Astrocyte (in vitro differentiated cells and primary cell): ENCODE results near the gene ARHGAP25. TPM values are rescaled to one million over a fixed set of nuclear protein-coding genes. Genes with fewer than 3 reads are reported as not detected.

ENCODE experiments used
- DNase-seq: peaks from one replicate; pipeline ENCODE4 v3.0.0-alpha.2; 2010; ENCODE audit warnings: low read depth
- FAIRE-seq: peaks from 2 replicates; lab custom pipeline; 2011; peaks lifted over from hg19 to GRCh38; lab: Jason Lieb, UNC
- H2AFZ ChIP-seq: 2 replicates; pipeline ENCODE4 v1.6.0; 2012; ENCODE audit warnings: low read depth, low read length, inconsistent platforms
- H3K27ac ChIP-seq: 2 replicates; pipeline ENCODE4 v1.5.1; 2011; ENCODE audit warnings: low read depth, low read length, inconsistent platforms
- H3K27me3 ChIP-seq: 2 replicates; pipeline ENCODE4 v1.6.0; 2011; ENCODE audit warnings: low read length, inconsistent platforms; ENCODE audit not compliant: insufficient read depth
- H3K36me3 ChIP-seq: 2 replicates; pipeline ENCODE4 v1.5.1; 2011; ENCODE audit warnings: low read length, inconsistent platforms; ENCODE audit not compliant: insufficient read depth
- H3K4me1 ChIP-seq: 2 replicates; pipeline ENCODE4 v1.5.1; 2011; ENCODE audit warnings: low read length, inconsistent platforms; ENCODE audit not compliant: insufficient read depth
- H3K4me2 ChIP-seq: 2 replicates; pipeline ENCODE4 v1.6.0; 2012; ENCODE audit warnings: low read length, inconsistent platforms
- H3K4me3 ChIP-seq: 2 replicates; pipeline ENCODE4 v1.5.1; 2011; ENCODE audit warnings: low read depth, mild to moderate bottlenecking, low read length, inconsistent platforms; ENCODE audit not compliant: insufficient read depth
- H3K79me2 ChIP-seq: 2 replicates; pipeline ENCODE4 v1.6.0; 2012; ENCODE audit warnings: mild to moderate bottlenecking, low read length, inconsistent platforms; ENCODE audit not compliant: insufficient read depth
- H3K9ac ChIP-seq: 2 replicates; pipeline ENCODE4 v1.6.0; 2012; ENCODE audit warnings: mild to moderate bottlenecking, low read length, inconsistent platforms
- H3K9me3 ChIP-seq: 2 replicates; pipeline ENCODE4 v1.5.1; 2012; ENCODE audit warnings: low read depth, mild to moderate bottlenecking, low read length, inconsistent platforms; ENCODE audit not compliant: insufficient read depth
- H4K20me1 ChIP-seq: 2 replicates; pipeline ENCODE4 v1.6.0; 2012; ENCODE audit warnings: low read length, inconsistent platforms; ENCODE audit not compliant: insufficient read depth
- H3K27ac Mint-ChIP-seq: one replicate; pipeline ENCODE4 v1.8.0; 2021; ENCODE audit warnings: mild to moderate bottlenecking, mixed read lengths; ENCODE audit not compliant: unreplicated experiment
- H3K27me3 Mint-ChIP-seq: one replicate; pipeline ENCODE4 v1.8.0; 2021; ENCODE audit warnings: low read depth, mixed read lengths; ENCODE audit not compliant: unreplicated experiment
- H3K36me3 Mint-ChIP-seq: one replicate; pipeline ENCODE4 v1.8.0; 2021; ENCODE audit warnings: low read depth, mixed read lengths; ENCODE audit not compliant: unreplicated experiment
- H3K4me1 Mint-ChIP-seq: one replicate; pipeline ENCODE4 v1.8.0; 2021; ENCODE audit warnings: low read depth, mixed read lengths; ENCODE audit not compliant: unreplicated experiment
- H3K4me3 Mint-ChIP-seq: one replicate; pipeline ENCODE4 v1.8.0; 2021; ENCODE audit warnings: mild to moderate bottlenecking, moderate library complexity, mixed read lengths; ENCODE audit not compliant: unreplicated experiment
- H3K9me3 Mint-ChIP-seq: one replicate; pipeline ENCODE4 v1.8.0; 2021; ENCODE audit warnings: mild to moderate bottlenecking, mixed read lengths; ENCODE audit not compliant: unreplicated experiment
- EZH2 ChIP-seq: IDR thresholded peaks from 2 replicates; pipeline ENCODE4 v1.6.1; 2012; ENCODE audit warnings: mild to moderate bottlenecking, low read length, inconsistent platforms; ENCODE audit not compliant: insufficient read depth
- total RNA-seq: library from RNA; stranded (reverse); gene quantifications from 2 replicates; pipeline ENCODE4 v1.2.1, GENCODE V29; 2021
- TF ChIP-seq, protein P1 (sequence below): IDR thresholded peaks from 2 replicates; pipeline ENCODE4 v1.5.1; 2011; ENCODE audit warnings: low read depth, mild to moderate bottlenecking, inconsistent platforms, low read length, moderate library complexity; ENCODE audit not compliant: insufficient read depth

Gene ARHGAP25
- total RNA-seq, 1 donor from 2014 or later: 0.30 TPM

DNA sequence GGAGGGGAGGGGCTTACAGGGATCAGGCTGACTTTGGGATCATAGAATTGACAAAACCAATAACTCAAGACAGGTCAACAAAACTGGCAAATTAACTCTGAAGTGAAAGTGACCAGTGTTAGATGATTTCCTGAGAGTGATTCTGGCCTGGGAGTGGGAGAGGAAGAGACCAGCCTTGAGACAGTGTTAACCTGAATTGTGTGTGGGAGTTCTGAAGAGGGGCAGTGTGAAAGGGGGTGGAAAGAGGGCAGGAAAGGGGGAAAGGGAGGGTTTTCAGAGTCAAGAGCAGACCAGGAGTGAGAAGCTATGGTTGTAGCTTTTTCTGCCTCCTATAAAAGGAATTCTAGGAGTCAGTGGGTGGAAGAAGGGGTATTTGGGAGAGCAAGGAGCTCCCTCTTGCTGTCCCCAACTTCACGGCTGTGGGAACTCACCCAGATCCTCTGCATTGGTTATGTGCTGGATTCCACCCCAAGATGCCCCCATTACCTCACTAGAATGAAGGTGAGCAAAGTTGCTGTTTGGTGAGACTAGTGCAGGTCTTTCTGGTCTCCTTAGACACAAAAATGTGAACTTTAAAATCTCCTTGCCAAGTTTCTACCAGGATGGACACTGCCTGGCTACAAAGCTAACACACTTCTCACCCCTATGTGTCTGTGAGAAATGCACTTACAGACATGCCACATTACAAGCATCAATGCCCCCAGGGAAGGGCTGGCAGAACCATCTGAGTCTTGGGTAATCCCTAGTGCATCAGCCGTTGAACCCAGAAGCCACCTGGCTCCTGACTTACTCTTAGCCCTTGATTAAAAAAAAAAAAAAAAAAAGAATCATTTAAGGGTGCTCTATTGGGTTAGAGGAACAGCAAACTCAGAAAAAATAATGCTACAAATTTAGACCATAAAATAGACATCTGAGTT, 75.0 kb downstream of the ARHGAP25 start:
- Histone ChIP-seq H3K36me3 (no peaks in the 10 kb centered on the region), H4K20me1 (no peaks in the 10 kb centered on the region), H3K4me2 (no peak overlapping the region), H3K27ac (no peak overlapping the region), H2AFZ (no peak overlapping the region), H3K4me3 (no peak overlapping the region), H3K79me2 (no peaks in the 10 kb centered on the region), H3K4me1 (no peaks in the 10 kb centered on the region), H3K27me3 (no peaks in the 10 kb centered on the region), H3K9ac (no peak overlapping the region), H3K9me3 (no peaks in the 10 kb centered on the region)
- TF ChIP-seq, protein P1, sequence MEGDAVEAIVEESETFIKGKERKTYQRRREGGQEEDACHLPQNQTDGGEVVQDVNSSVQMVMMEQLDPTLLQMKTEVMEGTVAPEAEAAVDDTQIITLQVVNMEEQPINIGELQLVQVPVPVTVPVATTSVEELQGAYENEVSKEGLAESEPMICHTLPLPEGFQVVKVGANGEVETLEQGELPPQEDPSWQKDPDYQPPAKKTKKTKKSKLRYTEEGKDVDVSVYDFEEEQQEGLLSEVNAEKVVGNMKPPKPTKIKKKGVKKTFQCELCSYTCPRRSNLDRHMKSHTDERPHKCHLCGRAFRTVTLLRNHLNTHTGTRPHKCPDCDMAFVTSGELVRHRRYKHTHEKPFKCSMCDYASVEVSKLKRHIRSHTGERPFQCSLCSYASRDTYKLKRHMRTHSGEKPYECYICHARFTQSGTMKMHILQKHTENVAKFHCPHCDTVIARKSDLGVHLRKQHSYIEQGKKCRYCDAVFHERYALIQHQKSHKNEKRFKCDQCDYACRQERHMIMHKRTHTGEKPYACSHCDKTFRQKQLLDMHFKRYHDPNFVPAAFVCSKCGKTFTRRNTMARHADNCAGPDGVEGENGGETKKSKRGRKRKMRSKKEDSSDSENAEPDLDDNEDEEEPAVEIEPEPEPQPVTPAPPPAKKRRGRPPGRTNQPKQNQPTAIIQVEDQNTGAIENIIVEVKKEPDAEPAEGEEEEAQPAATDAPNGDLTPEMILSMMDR: no peak
- TF ChIP-seq EZH2: no peak
- no peak for DNase-seq
- H3K36me3 Mint-ChIP-seq: no peaks in the 10 kb centered on the region
- H3K4me3 Mint-ChIP-seq: no peak overlapping the region
- H3K27me3 Mint-ChIP-seq: peaks cover 4% of the 10 kb centered on the region
- no peak overlapping the region for H3K27ac Mint-ChIP-seq
- peaks cover 44% of the 10 kb centered on the region for H3K4me1 Mint-ChIP-seq
- FAIRE-seq: no peak
- no peaks in the 10 kb centered on the region for H3K9me3 Mint-ChIP-seq

DNA sequence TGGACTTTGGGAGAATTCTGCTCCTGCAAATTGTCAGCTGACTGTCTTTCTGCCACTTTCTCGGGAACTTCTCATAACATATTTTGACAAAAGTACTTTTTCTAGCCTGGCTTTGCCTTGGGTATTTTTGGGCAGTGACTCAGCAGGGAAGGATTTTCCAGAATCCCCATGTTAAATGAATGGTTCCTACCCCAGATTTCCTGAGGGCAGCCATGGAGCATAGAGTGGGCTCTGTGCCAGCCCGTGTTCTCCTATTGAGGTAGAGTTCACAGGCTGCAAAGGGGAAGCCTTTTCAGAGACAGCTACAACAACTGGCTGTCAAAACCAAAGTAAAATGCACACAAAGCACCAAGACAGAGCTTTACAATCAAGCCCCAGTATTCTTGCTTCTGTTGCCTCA, 76.8 kb downstream of the ARHGAP25 start:
- H3K36me3 Mint-ChIP-seq: no peaks in the 10 kb centered on the region
- H3K36me3 ChIP-seq: no peaks in the 10 kb centered on the region
- peaks cover 2% of the 10 kb centered on the region for H3K27me3 ChIP-seq
- H3K27ac Mint-ChIP-seq: peak overlapping the region; percentile 91
- H3K27ac ChIP-seq: no peak overlapping the region
- no peak for FAIRE-seq
- H3K9me3 ChIP-seq: no peaks in the 10 kb centered on the region
- no peak overlapping the region for H3K9ac ChIP-seq
- peaks cover 42% of the 10 kb centered on the region for H3K4me1 Mint-ChIP-seq
- no peaks in the 10 kb centered on the region for H3K27me3 Mint-ChIP-seq
- TF ChIP-seq, protein P1: no peak
- TF ChIP-seq EZH2: no peak
- H3K4me1 ChIP-seq: no peaks in the 10 kb centered on the region
- no peak overlapping the region for H2AFZ ChIP-seq
- no peak overlapping the region for H3K4me3 ChIP-seq
- H3K9me3 Mint-ChIP-seq: no peaks in the 10 kb centered on the region
- H3K79me2 ChIP-seq: no peaks in the 10 kb centered on the region
- H3K4me3 Mint-ChIP-seq: no peak overlapping the region
- H3K4me2 ChIP-seq: peak overlapping the region; percentile 9
- DNase-seq: peak; percentile 48
- H4K20me1 ChIP-seq: no peaks in the 10 kb centered on the region

DNA sequence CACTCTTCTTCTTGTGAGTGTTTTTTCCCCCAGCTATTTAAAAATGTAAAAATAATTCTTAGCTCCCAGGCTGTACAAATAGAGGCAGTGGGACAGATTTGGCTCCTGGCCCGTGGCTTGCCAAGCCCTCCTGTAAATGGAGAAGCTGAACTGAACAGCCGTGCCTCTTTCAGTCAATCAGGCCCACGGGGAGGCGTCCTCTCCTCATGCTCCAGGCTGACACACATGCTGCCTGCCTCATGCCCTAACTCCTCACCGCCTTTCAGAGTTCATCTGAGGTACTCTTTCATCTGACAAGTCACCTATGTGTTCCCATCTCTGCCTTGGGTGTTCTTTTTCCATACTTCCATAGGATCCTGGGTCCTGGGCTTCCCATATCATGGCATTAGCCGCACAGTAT, 77.6 kb downstream of the ARHGAP25 start:
- Histone ChIP-seq H3K36me3 (no peaks in the 10 kb centered on the region), H3K27ac (no peak overlapping the region), H3K79me2 (no peaks in the 10 kb centered on the region), H3K4me2 (no peak overlapping the region), H3K9me3 (no peaks in the 10 kb centered on the region), H3K4me1 (no peaks in the 10 kb centered on the region), H2AFZ (no peak overlapping the region), H3K9ac (no peak overlapping the region), H3K4me3 (no peak overlapping the region), H4K20me1 (no peaks in the 10 kb centered on the region), H3K27me3 (peaks cover 2% of the 10 kb centered on the region)
- H3K27me3 Mint-ChIP-seq: no peaks in the 10 kb centered on the region
- H3K4me1 Mint-ChIP-seq: peaks cover 33% of the 10 kb centered on the region
- H3K4me3 Mint-ChIP-seq: no peak overlapping the region
- no peak for FAIRE-seq
- TF ChIP-seq, protein P1: no peak
- TF ChIP-seq EZH2: no peak
- H3K9me3 Mint-ChIP-seq: no peaks in the 10 kb centered on the region
- H3K36me3 Mint-ChIP-seq: no peaks in the 10 kb centered on the region
- DNase-seq: no peak
- H3K27ac Mint-ChIP-seq: no peak overlapping the region
